ENCODE results near the gene BIN1. TPM values are rescaled to one million over a fixed set of nuclear protein-coding genes. Genes with fewer than 3 reads are reported as not detected.

BIN1 gene
- total RNA-seq, 1 donor from 2014 or later: 33.4 TPM

- no peak overlapping the region for H3K27ac ChIP-seq
These were observed 53.0 kb downstream of the BIN1 start for GRCh38 chr2:127053731-127054603.

GRCh38 chr2:127052771-127053691 lies 53.9 kb downstream of the BIN1 start:
- Histone ChIP-seq H3K4me1 (no peaks in the 10 kb centered on the region), H3K27me3 (no peaks in the 10 kb centered on the region), H3K27ac (no peak overlapping the region), H3K36me3 (no peaks in the 10 kb centered on the region), H3K9me3 (no peaks in the 10 kb centered on the region), H3K4me3 (no peak overlapping the region)
- intact Hi-C loops (cut with DNase I): no loop called here
- no peak for TF ChIP-seq CTCF (IDR thresholded peaks at IDR 0.05)
- no peak for ATAC-seq
- no peak for DNase-seq

More at GRCh38 chr2:127053731-127054603, 53.0 kb downstream of the BIN1 start:
- Histone ChIP-seq H3K36me3 (no peaks in the 10 kb centered on the region), H3K4me3 (no peak overlapping the region), H3K27me3 (no peaks in the 10 kb centered on the region), H3K4me1 (no peaks in the 10 kb centered on the region), H3K9me3 (no peaks in the 10 kb centered on the region)
- DNase-seq (peak; percentile 64), ATAC-seq (no peak)
- TF ChIP-seq CTCF (IDR thresholded peaks at IDR 0.05): no peak
- intact Hi-C loops (cut with DNase I): no loop called here

- H3K4me1 ChIP-seq: no peaks in the 10 kb centered on the region
- H3K36me3 ChIP-seq: no peaks in the 10 kb centered on the region
- TF ChIP-seq CTCF (IDR thresholded peaks at IDR 0.05): no peak
- DNase-seq (peak; percentile 64), ATAC-seq (no peak)
- intact Hi-C loops (cut with DNase I): no loop called here
- no peaks in the 10 kb centered on the region for H3K9me3 ChIP-seq
- H3K27ac ChIP-seq: no peak overlapping the region
- H3K27me3 ChIP-seq: no peaks in the 10 kb centered on the region
- no peak overlapping the region for H3K4me3 ChIP-seq
These were observed 54.7 kb downstream of the BIN1 start for GRCh38 chr2:127052057-127052770.

- H3K4me1 ChIP-seq: no peaks in the 10 kb centered on the region
- ATAC-seq (no peak), DNase-seq (peak; percentile 61)
- H3K27ac ChIP-seq: no peak overlapping the region
- intact Hi-C loops (cut with DNase I): no loop called here
- no peak overlapping the region for H3K4me3 ChIP-seq
- no peak for TF ChIP-seq CTCF (IDR thresholded peaks at IDR 0.05)
- H3K9me3 ChIP-seq: no peaks in the 10 kb centered on the region
- no peaks in the 10 kb centered on the region for H3K36me3 ChIP-seq
- H3K27me3 ChIP-seq: no peaks in the 10 kb centered on the region
These were observed 55.6 kb downstream of the BIN1 start for GRCh38 chr2:127051116-127052056.
